HG02763 (cell line): ENCODE data around the gene CNOT9.

Experiments used
- ATAC-seq: cut with Tn5 transposase; IDR thresholded peaks from one replicate; pipeline ENCODE4 v1.9.1; 2021; ENCODE audit warnings: mild to moderate bottlenecking, moderate library complexity; ENCODE audit not compliant: unreplicated experiment

CNOT9 gene

DNA sequence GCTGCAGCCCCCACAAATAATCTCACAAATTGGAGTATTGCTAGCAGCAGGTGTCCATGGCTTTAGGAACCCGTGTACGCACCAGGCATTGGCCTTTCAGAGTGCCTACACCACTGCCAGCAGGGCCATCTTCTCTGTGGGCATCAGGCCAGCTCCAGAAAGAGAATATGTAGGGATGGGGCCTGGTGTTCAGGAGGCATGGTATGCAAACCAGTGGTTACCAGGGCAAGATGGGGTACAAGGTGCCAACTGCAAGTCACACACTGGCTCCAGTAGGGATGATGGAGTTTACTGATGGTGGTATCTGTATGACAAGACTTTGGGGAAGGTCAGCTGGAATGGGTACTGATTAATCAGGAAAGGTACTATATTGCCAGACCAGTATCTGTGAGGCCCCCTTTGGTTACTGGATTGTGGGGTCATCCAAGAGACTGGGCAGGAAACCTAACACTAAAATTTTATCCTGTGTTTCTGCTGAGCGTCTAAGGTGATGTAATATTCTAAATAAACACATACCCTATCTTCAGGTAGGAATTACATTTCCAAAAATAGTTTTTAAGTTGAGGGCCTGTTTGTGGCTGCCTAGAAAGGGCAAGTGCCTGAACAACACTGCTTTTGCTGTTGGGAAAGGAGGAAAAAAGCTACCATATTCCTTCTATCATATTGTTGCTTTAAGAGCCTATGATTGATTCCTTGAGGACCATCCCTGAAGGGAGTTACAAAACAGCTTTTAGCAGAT, 9.0 kb downstream of the CNOT9 start:
- no peak for ATAC-seq

DNA sequence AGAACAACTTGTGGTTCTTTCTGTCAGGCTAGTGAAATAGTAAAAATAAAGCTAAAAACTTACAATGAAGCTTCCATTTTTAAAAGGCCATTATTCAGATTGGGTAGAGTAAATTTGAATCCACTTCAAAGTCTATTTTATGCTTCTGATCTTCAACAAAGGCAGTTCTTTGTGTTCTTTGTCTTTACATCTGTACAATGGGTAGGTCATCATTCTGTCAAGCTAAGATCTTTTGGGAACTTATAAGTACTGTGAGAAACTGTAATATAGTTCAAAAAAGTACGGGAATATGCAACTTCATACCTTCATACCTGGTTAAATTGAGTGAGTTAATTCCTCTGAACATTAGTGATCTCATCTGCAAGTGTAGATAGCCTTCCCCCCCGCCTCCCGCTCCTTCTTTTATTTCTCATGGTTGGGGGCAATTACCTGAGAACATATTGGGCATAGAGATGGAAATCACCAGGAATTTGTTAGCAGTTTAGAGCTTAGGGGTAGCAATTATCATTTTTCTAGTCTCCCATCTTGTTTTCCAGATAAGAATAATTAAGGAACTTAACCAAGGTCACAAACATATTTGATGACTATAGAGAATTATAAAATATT, 9.7 kb downstream of the CNOT9 start:
- ATAC-seq = no peak

- no peak for ATAC-seq
These were observed 13.4 kb downstream of the CNOT9 start for GRCh38 chr2:218582076-218582475.

GRCh38 chr2:218583983-218584850, 15.6 kb downstream of the CNOT9 start:
- ATAC-seq = no peak

DNA sequence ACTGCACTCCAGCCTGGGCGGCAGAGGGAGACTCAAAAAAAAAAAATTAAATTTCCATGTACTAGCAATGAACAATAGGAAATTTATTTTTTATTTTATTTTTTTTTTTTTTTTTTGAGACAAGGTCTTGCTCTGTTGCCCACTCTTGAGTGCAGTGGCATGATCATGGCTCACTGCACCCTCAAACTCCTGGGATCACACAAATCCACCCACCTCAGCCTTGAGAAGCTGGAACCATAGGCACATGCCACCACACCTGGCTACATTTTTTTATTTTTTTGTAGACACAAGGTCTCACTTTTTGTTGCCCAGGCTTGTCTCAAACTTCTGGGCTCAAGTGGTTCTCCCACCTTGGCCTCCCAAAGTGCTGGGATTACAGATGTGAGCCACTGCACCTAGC, 16.9 kb downstream of the CNOT9 start:
- ATAC-seq = no peak

GRCh38 chr2:218605432-218605831, 36.8 kb downstream of the CNOT9 start:
- no peak for ATAC-seq

DNA sequence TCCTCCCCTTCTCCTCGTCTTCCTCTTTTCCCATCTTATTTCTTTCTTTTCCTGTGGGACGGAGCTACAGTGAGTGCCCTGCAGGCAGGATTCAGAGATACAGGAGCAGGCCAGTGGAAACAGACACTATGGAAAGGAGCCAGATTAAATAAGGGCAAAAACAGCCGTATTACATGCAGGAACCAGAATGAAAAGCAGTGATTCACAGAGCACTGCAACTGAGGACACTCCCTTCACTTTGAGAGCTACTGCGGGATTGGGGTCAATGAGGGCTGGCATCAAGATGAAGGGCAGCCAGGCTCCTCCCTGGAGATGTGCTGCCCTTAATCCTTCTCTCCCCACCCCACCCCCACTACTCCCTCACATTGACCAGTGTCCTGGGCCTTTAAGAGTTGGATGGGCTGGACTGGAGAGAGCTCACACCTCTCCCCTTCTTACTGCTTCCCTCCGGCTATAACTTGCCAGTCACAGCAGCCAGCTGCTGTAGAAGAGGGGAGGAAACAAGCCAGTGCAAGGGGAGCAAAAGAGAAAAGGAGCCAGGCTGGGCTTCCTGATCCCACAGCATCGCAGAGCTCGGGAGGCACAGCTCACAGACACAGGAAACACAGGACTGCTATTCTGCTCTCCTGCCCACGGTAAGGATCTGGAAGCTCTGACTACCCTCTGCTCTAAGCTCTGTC, 38.9 kb downstream of the CNOT9 start, which contains the start of gene PLCD4:
Gene PLCD4, plus strand, starts transcription at position 464 of the 680 bp plus-strand sequence. CDS start 7,841 bp downstream, outside the sequence.
- ATAC-seq = no peak

- ATAC-seq = no peak
These were observed 47.3 kb downstream of the CNOT9 start for GRCh38 chr2:218615868-218616315.

GRCh38 chr2:218618102-218618860, 49.6 kb downstream of the CNOT9 start:
- ATAC-seq = no peak

DNA sequence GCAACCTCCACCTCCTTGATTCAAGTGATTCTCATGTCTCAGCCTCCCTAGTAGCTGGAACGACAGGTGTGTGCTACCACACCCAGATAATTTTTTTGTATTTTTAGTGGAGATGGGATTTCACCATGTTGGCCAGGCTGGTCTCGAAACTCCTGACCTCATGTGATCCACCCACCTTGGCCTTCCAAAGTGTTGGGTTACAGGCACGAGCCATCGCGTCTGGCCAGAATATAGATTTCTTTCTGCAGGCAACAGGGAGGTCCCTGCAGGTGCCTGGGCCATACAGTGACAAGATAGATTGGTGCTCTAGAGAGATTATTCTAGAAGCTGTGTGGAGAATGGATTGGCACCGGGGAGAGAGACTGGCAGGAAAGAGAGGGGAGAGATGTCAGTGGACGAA, 52.4 kb downstream of the CNOT9 start:
- no peak for ATAC-seq

GRCh38 chr2:218622606-218623365, 54.1 kb downstream of the CNOT9 start:
- ATAC-seq = no peak

DNA sequence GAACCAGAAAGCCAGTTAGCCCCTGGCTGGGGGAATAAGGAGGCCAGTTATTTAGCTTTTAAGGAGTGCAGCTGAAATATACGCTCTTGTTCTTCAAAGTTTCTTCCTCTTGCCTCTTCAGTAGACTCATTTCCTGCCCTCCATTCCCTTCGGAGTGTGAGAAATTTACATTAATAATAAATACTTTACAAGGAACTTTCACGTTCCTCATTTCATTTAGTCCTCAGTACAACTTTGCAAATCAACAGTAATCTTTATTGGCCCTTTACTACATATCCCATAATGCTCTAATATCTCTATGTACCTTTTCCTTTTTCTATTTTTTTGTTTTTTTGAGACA, 54.7 kb downstream of the CNOT9 start:
- ATAC-seq = no peak

- no peak for ATAC-seq
These were observed 57.7 kb downstream of the CNOT9 start for GRCh38 chr2:218626369-218626768.

DNA sequence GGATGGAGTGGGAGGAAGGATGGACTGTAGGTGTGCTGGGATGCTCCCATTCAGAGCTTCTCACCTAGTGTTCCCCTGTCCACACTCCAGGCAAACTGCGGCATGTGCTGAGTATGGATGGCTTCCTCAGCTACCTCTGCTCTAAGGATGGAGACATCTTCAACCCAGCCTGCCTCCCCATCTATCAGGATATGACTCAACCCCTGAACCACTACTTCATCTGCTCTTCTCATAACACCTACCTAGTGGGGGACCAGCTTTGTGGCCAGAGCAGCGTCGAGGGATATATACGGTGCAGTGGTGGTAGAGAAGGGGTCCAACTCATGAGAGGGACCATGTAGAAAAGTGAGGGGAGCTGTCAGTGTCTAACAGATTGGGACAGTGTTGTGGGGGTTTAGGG, 59.3 kb downstream of the CNOT9 start:
- no peak for ATAC-seq

DNA sequence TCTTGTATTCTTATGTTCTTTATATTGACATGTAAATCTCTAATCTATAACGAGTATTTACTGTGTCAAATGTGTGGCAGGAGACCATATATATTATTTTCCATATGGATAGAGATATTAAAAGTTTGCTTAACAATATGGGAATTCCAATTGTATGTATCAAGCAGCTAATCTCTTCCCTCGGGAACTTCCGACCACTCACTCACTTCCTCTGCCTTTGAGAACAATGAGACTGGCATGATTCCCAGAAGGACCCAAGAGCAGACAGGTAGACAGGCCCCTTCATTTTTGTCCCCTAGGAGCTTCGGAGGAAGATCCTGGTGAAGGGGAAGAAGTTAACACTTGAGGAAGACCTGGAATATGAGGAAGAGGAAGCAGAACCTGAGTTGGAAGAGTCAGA, 63.2 kb downstream of the CNOT9 start:
- ATAC-seq = no peak

DNA sequence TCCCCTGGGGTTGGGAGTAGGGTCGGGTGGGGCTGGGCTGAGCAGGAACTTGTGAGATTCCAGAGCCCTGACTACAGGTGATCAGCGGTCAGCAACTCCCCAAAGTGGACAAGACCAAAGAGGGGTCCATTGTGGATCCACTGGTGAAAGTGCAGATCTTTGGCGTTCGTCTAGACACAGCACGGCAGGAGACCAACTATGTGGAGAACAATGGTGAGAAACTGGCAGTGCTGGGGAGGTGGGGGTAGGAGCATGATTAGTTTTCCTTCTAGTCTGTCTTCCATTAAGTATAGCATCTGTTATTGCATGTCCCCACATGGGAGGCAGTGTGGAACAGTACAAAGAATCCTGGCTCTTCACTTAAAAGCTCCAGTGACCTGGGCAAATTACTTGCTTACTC, 67.1 kb downstream of the CNOT9 start:
- ATAC-seq = no peak

DNA sequence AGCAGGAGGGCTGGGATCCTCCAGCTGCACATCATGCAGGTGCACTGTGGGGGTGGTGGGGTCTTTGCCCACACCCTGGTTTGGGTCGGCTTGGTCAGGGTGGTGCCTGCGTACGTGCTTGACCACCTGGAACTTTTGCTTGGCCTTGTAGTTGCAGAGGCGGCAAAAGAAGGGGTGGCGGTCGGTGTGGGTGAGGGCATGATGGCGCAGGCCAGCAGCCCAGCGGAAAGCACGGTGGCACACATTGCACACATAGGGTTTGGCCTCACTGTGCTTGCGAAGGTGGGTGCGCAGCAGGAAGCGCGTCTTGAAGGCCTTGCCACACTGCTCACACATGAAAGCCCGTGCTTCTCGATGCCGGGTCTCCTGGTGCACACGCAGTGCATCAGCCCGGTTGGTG, 69.7 kb downstream of the CNOT9 start:
- ATAC-seq = no peak

GRCh38 chr2:218642121-218642656, 73.5 kb downstream of the CNOT9 start:
- ATAC-seq = no peak

DNA sequence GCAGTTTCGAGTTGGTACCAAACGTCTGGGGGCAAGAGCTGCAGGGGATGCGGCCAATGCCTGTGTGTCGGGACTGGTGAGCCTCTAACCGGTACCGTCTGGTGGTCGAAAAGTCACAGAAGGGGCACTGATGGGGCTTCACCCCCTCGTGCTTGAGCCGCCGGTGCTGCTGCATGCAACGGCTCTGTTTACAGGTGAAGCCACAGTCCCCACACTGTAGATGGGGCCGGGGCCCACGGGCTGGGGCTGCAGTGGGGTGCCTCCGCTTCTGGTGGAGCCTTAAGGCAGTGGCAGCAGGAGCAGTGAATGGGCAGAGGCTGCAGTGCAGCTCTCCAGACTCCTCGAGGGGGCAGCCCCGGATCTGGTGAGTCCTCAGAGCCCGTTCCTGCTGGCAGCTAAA, 74.1 kb downstream of the CNOT9 start:
- no peak for ATAC-seq
